Testis (tissue), 2 donors: ENCODE measurements around the gene PKD2.

ENCODE experiments used
- CTCF ChIP-seq, 3 experiments: fragments of 450-650 bp in 2 of 3; fragments of 200-600 bp in 1 of 3; sonication (generic) in 1 of 3; IDR thresholded peaks; one replicate each; pipeline ENCODE4 v1.5.1; 2016 to 2019; ENCODE audit warnings: antibody characterized with exemption in 3 of 3, mild to moderate bottlenecking in 2 of 3, moderate library complexity in 1 of 3
- POLR2A ChIP-seq: fragments of 450-650 bp; IDR thresholded peaks from one replicate; pipeline ENCODE4 v1.6.1; 2017; ENCODE audit warnings: antibody characterized with exemption, mild to moderate bottlenecking, moderate library complexity

- no peak for TF ChIP-seq POLR2A
- TF ChIP-seq CTCF (IDR thresholded peaks at IDR 0.05): no peak
These were observed 30.5 kb downstream of the PKD2 start for GRCh38 chr4:88037936-88038335.
